ENCODE data around the gene MAP3K21. TPM values are rescaled to one million over a fixed set of nuclear protein-coding genes. Genes with fewer than 3 reads are reported as not detected.

The MAP3K21 gene
- total and polyA plus RNA-seq, 2 of the 4 experiments (the other 2 are of a cell fraction), result 0.15 to 0.18 TPM

DNA sequence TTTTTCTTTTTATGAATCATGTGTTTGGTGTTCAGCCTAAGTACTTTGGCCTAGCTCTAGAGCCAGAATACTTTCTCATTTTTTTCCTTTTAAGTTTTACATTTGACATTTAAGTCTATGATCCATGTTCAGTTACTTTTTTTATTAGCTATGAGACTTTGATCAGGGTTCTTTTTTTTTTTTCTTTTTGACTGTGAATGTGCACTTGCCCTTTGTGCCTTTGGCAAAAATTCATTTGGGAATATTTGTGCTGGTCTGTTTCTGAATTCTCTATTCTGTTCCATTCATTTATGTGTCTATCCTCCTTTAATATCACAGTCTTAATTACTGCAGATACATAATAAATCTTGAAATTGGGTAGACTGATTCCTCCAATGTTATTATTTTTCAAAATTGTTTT lies 93.8 kb downstream of the MAP3K21 start:
- no peak overlapping the region for H3K14ac ChIP-seq (replicated peaks; ENCODE audit: low read depth, low read length)
- H2BK20ac ChIP-seq (ENCODE audit: low read depth, low read length), result no peak overlapping the region
- H4K8ac ChIP-seq (ENCODE audit: low read depth in 2 of 2, low read length in 2 of 2), result no peak overlapping the region
- H2AK9ac ChIP-seq (replicated peaks; ENCODE audit: low read depth, low read length, poor library complexity), result no peak overlapping the region
- TF ChIP-seq SMC3 (IDR thresholded peaks at IDR 0.05; ENCODE audit: low read depth, low read length), result no peak
- no peak overlapping the region for H2AK5ac ChIP-seq (ENCODE audit: low read depth, low read length)
- no peak overlapping the region for H3K4me3 ChIP-seq (ENCODE audit: insufficient read depth, low read depth, low read length)
- intact Hi-C loops (cut with micrococcal nuclease) (no loop called here), in situ Hi-C loops (cut with MboI; ENCODE audit: low sequenced_read_pairs) (no loop called here), dilution Hi-C loops (cut with HindIII; ENCODE audit: low sequenced_read_pairs, unreplicated experiment) (no loop called here)
- POLR2A ChIA-PET (ENCODE audit: unreplicated experiment), result no interaction called here
- no peak overlapping the region for H3K56ac ChIP-seq (ENCODE audit: extremely low read depth, insufficient read depth, low read length)
- no peaks in the 10 kb centered on the region for H3K79me1 ChIP-seq (ENCODE audit: low read depth in 1 of 2, low read length in 2 of 2)
- H3K36me3 ChIP-seq (ENCODE audit: control insufficient read depth, insufficient read depth, low read length), result no peaks in the 10 kb centered on the region
- H2AFZ ChIP-seq (replicated peaks; ENCODE audit: low read length, poor library complexity), result no peak overlapping the region
- H3K9ac ChIP-seq (ENCODE audit: low read depth, low read length), result no peak overlapping the region
- H3K4me1 ChIP-seq (ENCODE audit: control insufficient read depth, insufficient read depth, low read length), result no peaks in the 10 kb centered on the region
- no peaks in the 10 kb centered on the region for H3K27me3 ChIP-seq (ENCODE audit: control insufficient read depth, insufficient read depth, low read length)
- no peak overlapping the region for H3K4me2 ChIP-seq (ENCODE audit: low read depth, low read length)
- H4K5ac ChIP-seq (ENCODE audit: low read depth, low read length), result no peak overlapping the region
- no peak overlapping the region for H3K4ac ChIP-seq (ENCODE audit: low read depth, low read length)
- CTCF ChIA-PET, result no interaction called here
- no peak overlapping the region for H3K23ac ChIP-seq (ENCODE audit: low read depth, low read length)
- no peak overlapping the region for H2BK15ac ChIP-seq (ENCODE audit: low read depth, low read length)
- H4K91ac ChIP-seq (ENCODE audit: insufficient read depth, low read depth, low read length), result no peak overlapping the region
- no peak overlapping the region for H3K27ac ChIP-seq (ENCODE audit: insufficient read depth, low read length)
- no peak overlapping the region for H2BK5ac ChIP-seq (ENCODE audit: low read depth, low read length, poor library complexity, severe bottlenecking)
- H3K18ac ChIP-seq (ENCODE audit: low read depth, low read length), result no peak overlapping the region
- no peak overlapping the region for H2BK120ac ChIP-seq (ENCODE audit: low read depth, low read length)
- no peaks in the 10 kb centered on the region for H3K9me1 ChIP-seq (ENCODE audit: insufficient read depth, low read length)
- no peaks in the 10 kb centered on the region for H3K9me3 ChIP-seq (ENCODE audit: control insufficient read depth, insufficient read depth, low read length)
- DNase-seq, result no peak
- ATAC-seq (ENCODE audit: low read depth), result no peak
- H4K20me1 ChIP-seq (ENCODE audit: insufficient read depth, low read length), result no peaks in the 10 kb centered on the region
- BruUV-seq (replicated peaks), result no TSS peak
